HepG2 (cell line): ENCODE measurements around the gene HCN4. TPM values are rescaled to one million over a fixed set of nuclear protein-coding genes. Genes with fewer than 3 reads are reported as not detected.

Experiments used
- ATAC-seq: fragments of 200-7000 bp; cut with Tn5 transposase; 3 replicates; pipeline ENCODE4 v1.9.1; 2020; ENCODE audit warnings: mild to moderate bottlenecking, moderate library complexity
- BruUV-seq: library from RNA; stranded (reverse); fragments of 400-500 nt; replicated peaks from 2 replicates; lab custom pipeline; 2021; lab: Mats Ljungman, UMichigan
- CTCF ChIA-PET: fragments of 300-600 bp; formaldehyde crosslinking; extraction: SDS; loops from one replicate; lab custom pipeline; 2021; ENCODE audit warnings: low total read pairs, inconsistent platforms, low intra/inter-chr PET ratio; lab: Yijun Ruan, JAX
- POLR2A ChIA-PET: fragments of 350-600 bp; sonication (Branson Sonifier 250); formaldehyde crosslinking; loops from one replicate; lab custom pipeline; 2020; ENCODE audit warnings: antibody characterized with exemption, inconsistent platforms; lab: Yijun Ruan, JAX
- DNase-seq: peaks from one replicate; pipeline ENCODE4 v3.0.0-alpha.2; 2015; ENCODE audit warnings: low spot score
- FAIRE-seq: peaks from 3 replicates; lab custom pipeline; 2011; peaks lifted over from hg19 to GRCh38; lab: Jason Lieb, UNC
- H2AFZ ChIP-seq: one replicate; pipeline ENCODE4 v1.6.1; 2011; ENCODE audit warnings: low read length, inconsistent platforms
- H3K27ac ChIP-seq: fragments of 300-600 bp; 3 replicates; pipeline ENCODE4 v1.8.0; 2011; ENCODE audit warnings: mixed run types, mild to moderate bottlenecking, mixed read lengths, low read length, inconsistent platforms; ENCODE audit not compliant: insufficient read depth; ENCODE audit errors: extremely low read length
- H3K27me3 ChIP-seq, 2 experiments: fragments of 200-600 bp in 1 of 2; 2 replicates in 1 of 2; 3 replicates in 1 of 2; pipeline versions ENCODE4 v1.6.0 to v1.8.0; 2011; ENCODE audit warnings: low read length in 2 of 2, mild to moderate bottlenecking in 2 of 2, moderate library complexity in 2 of 2, inconsistent platforms in 1 of 2; ENCODE audit not compliant: insufficient read depth in 2 of 2, control insufficient read depth in 1 of 2
- H3K36me3 ChIP-seq, 2 experiments: fragments of 200-600 bp in 1 of 2; replicated peaks in 1 of 2; 2 replicates in 1 of 2; 3 replicates in 1 of 2; pipeline versions ENCODE4 v1.5.1 to v1.8.0; 2011; ENCODE audit warnings: low read length in 2 of 2, inconsistent platforms in 1 of 2; ENCODE audit not compliant: insufficient read depth in 2 of 2, control insufficient read depth in 1 of 2
- H3K4me1 ChIP-seq: 2 replicates; pipeline ENCODE4 v1.5.1; 2012; ENCODE audit warnings: low read length, inconsistent platforms; ENCODE audit not compliant: insufficient read depth
- H3K4me2 ChIP-seq: 2 replicates; pipeline ENCODE4 v1.6.0; 2011; ENCODE audit warnings: low read depth, low read length, inconsistent platforms
- H3K4me3 ChIP-seq, 3 experiments: fragments of 200-600 bp in 1 of 3; sonication (generic), shearing (Covaris generic) in 1 of 3; replicated peaks in 1 of 3; 2 replicates each; pipeline ENCODE4 v1.5.1; 2011 to 2016; ENCODE audit warnings: low read length in 3 of 3, inconsistent platforms in 2 of 3, low read depth in 2 of 3, mild to moderate bottlenecking in 2 of 3, control low read depth in 1 of 3, mixed read lengths in 1 of 3; ENCODE audit not compliant: insufficient read depth in 1 of 3
- H3K79me2 ChIP-seq: one replicate; pipeline ENCODE4 v1.6.1; 2011; ENCODE audit warnings: low read length, inconsistent platforms; ENCODE audit not compliant: insufficient read depth
- H3K9ac ChIP-seq: 2 replicates; pipeline ENCODE4 v1.6.0; 2011; ENCODE audit warnings: mild to moderate bottlenecking, low read depth, low read length, inconsistent platforms; ENCODE audit not compliant: insufficient read depth
- H3K9me3 ChIP-seq: 2 replicates; pipeline ENCODE4 v1.5.1; 2012; ENCODE audit warnings: mild to moderate bottlenecking, low read length
- H4K20me1 ChIP-seq: 2 replicates; pipeline ENCODE4 v1.6.0; 2011; ENCODE audit warnings: inconsistent platforms, mild to moderate bottlenecking, low read length, moderate library complexity; ENCODE audit not compliant: insufficient read depth
- EEA1 ChIP-seq: sonication (generic); formaldehyde crosslinking; IDR thresholded peaks from 2 replicates; pipeline ENCODE4 v1.5.1; 2020; ENCODE audit warnings: mild to moderate bottlenecking, missing genetic modification reagents, borderline replicate concordance
- HNRNPLL ChIP-seq: fragments of 200-400 bp; formaldehyde crosslinking; IDR thresholded peaks from 2 replicates; pipeline ENCODE4 v1.6.1; 2017; ENCODE audit warnings: mild to moderate bottlenecking, low read depth, low read length; ENCODE audit not compliant: poor library complexity, severe bottlenecking
- KDM5B ChIP-seq: sonication (generic); formaldehyde crosslinking; IDR thresholded peaks from 2 replicates; pipeline ENCODE4 v1.4.0; 2020; ENCODE audit warnings: missing genetic modification reagents, mild to moderate bottlenecking, borderline replicate concordance
- PCBP1 ChIP-seq: fragments of 200-400 bp; formaldehyde crosslinking; IDR thresholded peaks from 2 replicates; pipeline ENCODE4 v1.6.1; 2017; ENCODE audit warnings: mild to moderate bottlenecking, low read depth, low read length, borderline replicate concordance
- SOX6 ChIP-seq, 2 experiments: fragments of 450-650 bp in 1 of 2; sonication (generic) in 1 of 2; formaldehyde crosslinking in 1 of 2; IDR thresholded peaks; 2 replicates each; pipeline versions ENCODE4 v1.4.0 to v1.6.1; 2017 to 2020; ENCODE audit warnings: antibody characterized with exemption in 1 of 2, mild to moderate bottlenecking in 1 of 2, missing genetic modification reagents in 1 of 2
- ZNF672 ChIP-seq: sonication (generic); formaldehyde crosslinking; IDR thresholded peaks from 2 replicates; pipeline ENCODE4 v1.8.1; 2022; ENCODE audit warnings: missing genetic modification reagents
- ZNF768 ChIP-seq: sonication (generic); formaldehyde crosslinking; IDR thresholded peaks from 2 replicates; pipeline ENCODE4 v1.4.0; 2020; ENCODE audit warnings: missing genetic modification reagents
- WGBS: methylation state at CpG from one replicate; pipeline ENCODE4 v1.1.6; 2017; ENCODE audit warnings: low lambda C conversion rate; 5-methylcytosine and 5-hydroxymethylcytosine counted together
- in situ Hi-C: cut with HindIII; loops from 2 replicates; pipeline ENCODE4 v1.10.0; 2017; ENCODE audit warnings: low pct_unique_long_range_greater_than_20kb; ENCODE audit not compliant: extremely low pct_ligation_motif_present
- intact Hi-C: fragments of 100-400 bp; cut with micrococcal nuclease; formaldehyde crosslinking; loops from one replicate; pipeline ENCODE4 v1.10.0; 2022; ENCODE audit not compliant: unreplicated experiment
- polyA plus RNA-seq, 8 experiments: library from polyadenylated mRNA; depleted of rRNA in 3 of 8; stranded (reverse) in 7 of 8; unstranded in 1 of 8; fragments of >200 nt; fragmentation: Illumina TruSeq in 4 of 8; extraction: Trizol in 4 of 8; gene quantifications; 2 replicates each; pipeline versions ENCODE4 v1.2.1 to v1.2.3, GENCODE V29; 2011 to 2016; ENCODE audit warnings: low read depth in 4 of 8, missing spikeins in 1 of 8, mixed read lengths in 1 of 8; ENCODE audit not compliant: insufficient read depth in 1 of 8
- total RNA-seq, 5 experiments: library from RNA; depleted of rRNA; stranded (reverse); fragments of >200 nt; fragmentation: Illumina TruSeq; extraction: Trizol; gene quantifications; 2 replicates each; pipeline ENCODE4 v1.2.3, GENCODE V29; 2016; ENCODE audit warnings: low read depth in 1 of 5

The HCN4 gene
- total and polyA plus RNA-seq, 2 of the 13 experiments (the other 11 are each of a cell fraction or from before 2014, with no cell fraction given), result not detected

DNA sequence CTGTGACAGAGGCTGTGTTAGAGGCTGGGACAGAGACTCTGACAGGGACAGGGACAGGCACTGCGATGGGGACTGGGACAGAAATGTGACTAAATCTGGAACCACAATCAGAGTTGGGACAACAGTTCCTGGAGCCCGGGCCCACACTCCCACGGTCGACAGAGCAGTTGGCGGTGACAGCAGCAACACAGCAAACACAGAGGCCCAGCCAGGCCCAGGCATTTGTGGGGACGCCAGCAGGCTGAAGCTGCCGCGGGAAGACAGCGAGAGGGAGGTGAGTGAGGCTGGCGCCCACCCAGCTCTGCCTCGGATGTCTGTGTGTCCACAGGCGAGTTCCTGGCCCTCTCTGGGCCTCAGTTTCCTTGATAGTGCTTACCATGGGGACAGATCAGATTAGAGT is 9.3 kb upstream of the HCN4 start:
- WGBS, result 29% methylated on average over 2 of the region's 12 CpGs
- Histone ChIP-seq H3K79me2 (no peaks in the 10 kb centered on the region), H3K9ac (no peak overlapping the region), H3K9me3 (peaks cover 9% of the 10 kb centered on the region), H3K36me3 (no peaks in the 10 kb centered on the region), H3K27me3 (peaks cover 0 to 1% of the 10 kb centered on the region in 2 experiments; a peak in 1 of 5 replicates), H3K4me3 (no peak overlapping the region), H3K4me2 (no peak overlapping the region), H2AFZ (no peak overlapping the region), H4K20me1 (no peaks in the 10 kb centered on the region), H3K27ac (no peak overlapping the region), H3K4me1 (no peaks in the 10 kb centered on the region)
- intact Hi-C loops (no loop called here), in situ Hi-C loops (no loop called here)
- ChIA-PET POLR2A (no interaction called here), CTCF (no interaction called here)
- TF ChIP-seq HNRNPLL, result no peak
- TF ChIP-seq ZNF768 (CRISPR knock-in tag), result peak; percentile 37; the same call in 1 of the 2 replicates
- FAIRE-seq, result no peak
- ATAC-seq, result no peak
- no TSS peak for BruUV-seq
- no peak for DNase-seq

DNA sequence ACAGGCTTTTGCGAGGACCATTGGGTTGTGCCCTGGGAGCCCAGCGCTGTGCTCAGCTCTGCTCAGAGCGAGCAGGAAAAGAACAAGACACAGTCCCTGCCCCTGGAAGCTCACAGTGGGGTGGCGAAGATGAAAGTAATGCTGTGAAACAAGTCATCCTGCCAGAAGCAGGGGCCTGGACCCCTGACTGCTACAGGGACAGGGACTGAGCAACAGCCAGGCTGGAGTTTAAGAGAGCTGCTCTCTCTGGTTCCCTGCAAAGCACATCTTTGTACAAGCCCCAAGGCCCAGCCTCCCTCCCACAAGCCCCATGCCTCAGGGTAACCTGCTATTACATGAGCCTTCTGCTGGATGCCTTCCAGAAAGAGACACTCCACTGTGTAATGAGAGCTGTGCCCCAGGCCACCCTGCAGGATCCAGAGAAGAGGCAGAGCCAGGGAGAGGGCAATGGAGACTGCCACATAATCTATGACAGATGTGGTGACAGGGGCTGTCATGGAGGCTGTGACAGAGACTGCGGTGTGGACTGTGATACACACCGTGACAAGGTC is 7.1 kb upstream of the HCN4 start:
- H3K36me3 ChIP-seq, result no peaks in the 10 kb centered on the region
- H3K9me3 ChIP-seq, result peaks cover 9% of the 10 kb centered on the region
- H2AFZ ChIP-seq, result no peak overlapping the region
- POLR2A ChIA-PET, result no interaction called here
- no peaks in the 10 kb centered on the region for H3K79me2 ChIP-seq
- H3K4me1 ChIP-seq, result no peaks in the 10 kb centered on the region
- CTCF ChIA-PET, result no interaction called here
- no peak for TF ChIP-seq EEA1 (CRISPR knock-in tag)
- no peak for TF ChIP-seq KDM5B
- TF ChIP-seq SOX6 (IDR thresholded peaks at IDR 0.05), result no peak
- no peak for TF ChIP-seq SOX6 (CRISPR knock-in tag; IDR thresholded peaks at IDR 0.05)
- TF ChIP-seq PCBP1, result no peak
- TF ChIP-seq ZNF672 (CRISPR knock-in tag), result no peak
- TF ChIP-seq, all 625 proteins: peak for 0
- in situ Hi-C loops, result no loop called here
- H3K4me2 ChIP-seq, result no peak overlapping the region
- H3K9ac ChIP-seq, result no peak overlapping the region
- no peak overlapping the region for H3K27ac ChIP-seq
- FAIRE-seq, result no peak
- no peak; the same call in 2 of the 3 replicates for ATAC-seq
- intact Hi-C loops, result no loop called here
- H3K4me3 ChIP-seq, result no peak overlapping the region
- WGBS, result 52% methylated on average over 6 of the region's 6 CpGs
- peaks cover 1 to 6% of the 10 kb centered on the region in 2 experiments; a peak in 3 of 5 replicates for H3K27me3 ChIP-seq
- DNase-seq, result no peak
- no peaks in the 10 kb centered on the region for H4K20me1 ChIP-seq
- BruUV-seq, result no TSS peak
